ENCODE data around the gene HNF4A. TPM values are rescaled to one million over a fixed set of nuclear protein-coding genes. Genes with fewer than 3 reads are reported as not detected.

Gene HNF4A
- total and polyA plus RNA-seq, 2 of the 13 experiments (the other 11 are each of a cell fraction or from before 2014, with no cell fraction given), result 80.9 to 169 TPM

- TF ChIP-seq, protein P1, sequence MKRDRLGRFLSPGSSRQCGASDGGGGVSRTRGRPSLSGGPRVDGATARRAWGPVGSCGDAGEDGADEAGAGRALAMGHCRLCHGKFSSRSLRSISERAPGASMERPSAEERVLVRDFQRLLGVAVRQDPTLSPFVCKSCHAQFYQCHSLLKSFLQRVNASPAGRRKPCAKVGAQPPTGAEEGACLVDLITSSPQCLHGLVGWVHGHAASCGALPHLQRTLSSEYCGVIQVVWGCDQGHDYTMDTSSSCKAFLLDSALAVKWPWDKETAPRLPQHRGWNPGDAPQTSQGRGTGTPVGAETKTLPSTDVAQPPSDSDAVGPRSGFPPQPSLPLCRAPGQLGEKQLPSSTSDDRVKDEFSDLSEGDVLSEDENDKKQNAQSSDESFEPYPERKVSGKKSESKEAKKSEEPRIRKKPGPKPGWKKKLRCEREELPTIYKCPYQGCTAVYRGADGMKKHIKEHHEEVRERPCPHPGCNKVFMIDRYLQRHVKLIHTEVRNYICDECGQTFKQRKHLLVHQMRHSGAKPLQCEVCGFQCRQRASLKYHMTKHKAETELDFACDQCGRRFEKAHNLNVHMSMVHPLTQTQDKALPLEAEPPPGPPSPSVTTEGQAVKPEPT (CRISPR knock-in tag; IDR thresholded peaks at IDR 0.05; ENCODE audit: low read depth), result no peak
- TF ChIP-seq HIVEP1 (CRISPR knock-in tag; IDR thresholded peaks at IDR 0.05), result no peak
- no peak; the same call in 1 of the 2 replicates for TF ChIP-seq MBD4 (IDR thresholded peaks at IDR 0.05; ENCODE audit: borderline replicate concordance, low read length)
- TF ChIP-seq ZNF34 (CRISPR knock-in tag; IDR thresholded peaks at IDR 0.05; ENCODE audit: borderline replicate concordance), result 0 out of 2 replicates have a peak, but pooled peaks have one; percentile 10
- no peak for TF ChIP-seq TOPORS (CRISPR knock-in tag; IDR thresholded peaks at IDR 0.05)
- no peak for TF ChIP-seq HMG20B (CRISPR knock-in tag; conservative IDR thresholded peaks at IDR 0.05)
- TF ChIP-seq ZMAT5 (CRISPR knock-in tag; IDR thresholded peaks at IDR 0.05; ENCODE audit: borderline replicate concordance, low read depth), result no peak
- no peak; the same call in 1 of the 2 replicates for TF ChIP-seq FOXJ3 (CRISPR knock-in tag; IDR thresholded peaks at IDR 0.05; ENCODE audit: borderline replicate concordance)
- no peak; the same call in 1 of the 2 replicates for TF ChIP-seq DPF2 (CRISPR knock-in tag; IDR thresholded peaks at IDR 0.05; ENCODE audit: borderline replicate concordance, low read depth)
- no peak for TF ChIP-seq MYC (CRISPR knock-in tag; IDR thresholded peaks at IDR 0.05; ENCODE audit: borderline replicate concordance)
- TF ChIP-seq PITX1 (CRISPR knock-in tag; IDR thresholded peaks at IDR 0.05), result no peak; the same call in 1 of the 2 replicates
- TF ChIP-seq ZNF775 (CRISPR knock-in tag; IDR thresholded peaks at IDR 0.05; ENCODE audit: borderline replicate concordance), result no peak
- TF ChIP-seq ZFAT (CRISPR knock-in tag; conservative IDR thresholded peaks at IDR 0.05), result no peak
- TF ChIP-seq SYNCRIP (IDR thresholded peaks at IDR 0.05; ENCODE audit: insufficient read depth, low read depth, low read length), result no peak
- TF ChIP-seq, protein P2, sequence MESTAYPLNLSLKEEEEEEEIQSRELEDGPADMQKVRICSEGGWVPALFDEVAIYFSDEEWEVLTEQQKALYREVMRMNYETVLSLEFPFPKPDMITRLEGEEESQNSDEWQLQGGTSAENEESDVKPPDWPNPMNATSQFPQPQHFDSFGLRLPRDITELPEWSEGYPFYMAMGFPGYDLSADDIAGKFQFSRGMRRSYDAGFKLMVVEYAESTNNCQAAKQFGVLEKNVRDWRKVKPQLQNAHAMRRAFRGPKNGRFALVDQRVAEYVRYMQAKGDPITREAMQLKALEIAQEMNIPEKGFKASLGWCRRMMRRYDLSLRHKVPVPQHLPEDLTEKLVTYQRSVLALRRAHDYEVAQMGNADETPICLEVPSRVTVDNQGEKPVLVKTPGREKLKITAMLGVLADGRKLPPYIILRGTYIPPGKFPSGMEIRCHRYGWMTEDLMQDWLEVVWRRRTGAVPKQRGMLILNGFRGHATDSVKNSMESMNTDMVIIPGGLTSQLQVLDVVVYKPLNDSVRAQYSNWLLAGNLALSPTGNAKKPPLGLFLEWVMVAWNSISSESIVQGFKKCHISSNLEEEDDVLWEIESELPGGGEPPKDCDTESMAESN (CRISPR knock-in tag; conservative IDR thresholded peaks at IDR 0.05), result no peak
- TF ChIP-seq, protein P3, sequence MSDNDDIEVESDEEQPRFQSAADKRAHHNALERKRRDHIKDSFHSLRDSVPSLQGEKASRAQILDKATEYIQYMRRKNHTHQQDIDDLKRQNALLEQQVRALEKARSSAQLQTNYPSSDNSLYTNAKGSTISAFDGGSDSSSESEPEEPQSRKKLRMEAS (IDR thresholded peaks at IDR 0.05), result no peak
- TF ChIP-seq ATAD3A (CRISPR knock-in tag; IDR thresholded peaks at IDR 0.05), result no peak
- 0 out of 2 replicates have a peak, but pooled peaks have one; percentile 39 for TF ChIP-seq ZNF547 (CRISPR knock-in tag; IDR thresholded peaks at IDR 0.05)
- peak in 1 of 2 experiments; percentile 53; a peak in 1 of 4 replicates for TF ChIP-seq ATF4 (CRISPR knock-in tag; IDR thresholded peaks at IDR 0.05)
- TF ChIP-seq SNAI1 (CRISPR knock-in tag; IDR thresholded peaks at IDR 0.05; ENCODE audit: borderline replicate concordance), result no peak
- no peak for TF ChIP-seq NFE2L2 (IDR thresholded peaks at IDR 0.05; ENCODE audit: low read length)
- TF ChIP-seq, protein P4, sequence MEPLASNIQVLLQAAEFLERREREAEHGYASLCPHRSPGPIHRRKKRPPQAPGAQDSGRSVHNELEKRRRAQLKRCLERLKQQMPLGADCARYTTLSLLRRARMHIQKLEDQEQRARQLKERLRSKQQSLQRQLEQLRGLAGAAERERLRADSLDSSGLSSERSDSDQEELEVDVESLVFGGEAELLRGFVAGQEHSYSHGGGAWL (CRISPR knock-in tag; IDR thresholded peaks at IDR 0.05), result no peak
These were observed 105.8 kb downstream of the HNF4A start (continued) for GRCh38 chr20:44461142-44461802.
